ENCODE results near the gene PACRG.

The PACRG gene

GRCh38 chr6:163320402-163320801, 592.6 kb downstream of the PACRG start:
- Mint-ChIP-seq H3K9me3 (no peaks in the 10 kb centered on the region), H3K4me3 (no peak overlapping the region)

GRCh38 chr6:163320804-163321203, 593.0 kb downstream of the PACRG start:
- no peak overlapping the region for H3K4me3 Mint-ChIP-seq
- H3K4me1 Mint-ChIP-seq = no peaks in the 10 kb centered on the region

More at GRCh38 chr6:163320402-163320801, 592.6 kb downstream of the PACRG start:
- no peaks in the 10 kb centered on the region for H3K36me3 Mint-ChIP-seq
- peaks cover 11% of the 10 kb centered on the region for H3K27me3 Mint-ChIP-seq
- H3K27ac Mint-ChIP-seq = no peak overlapping the region
- ATAC-seq (ENCODE audit: low read depth) (no peak), DNase-seq (ENCODE audit: low spot score in 2 of 2) (no peak)
- no peaks in the 10 kb centered on the region for H3K4me1 Mint-ChIP-seq

GRCh38 chr6:163321717-163322116, 593.9 kb downstream of the PACRG start:
- no peak for DNase-seq (ENCODE audit: low spot score in 2 of 2)
- Mint-ChIP-seq H3K4me3 (no peak overlapping the region), H3K27me3 (peaks cover 9% of the 10 kb centered on the region), H3K9me3 (no peaks in the 10 kb centered on the region), H3K36me3 (no peaks in the 10 kb centered on the region), H3K4me1 (no peaks in the 10 kb centered on the region), H3K27ac (no peak overlapping the region)
- no peak for ATAC-seq (ENCODE audit: low read depth)

More at GRCh38 chr6:163320804-163321203, 593.0 kb downstream of the PACRG start:
- Mint-ChIP-seq H3K27ac (no peak overlapping the region), H3K27me3 (peaks cover 11% of the 10 kb centered on the region), H3K9me3 (no peaks in the 10 kb centered on the region), H3K36me3 (no peaks in the 10 kb centered on the region)
- ATAC-seq (ENCODE audit: low read depth) (no peak), DNase-seq (ENCODE audit: low spot score in 2 of 2) (no peak)

- H3K4me3 Mint-ChIP-seq = no peak overlapping the region
- no peaks in the 10 kb centered on the region for H3K36me3 Mint-ChIP-seq
- H3K4me1 Mint-ChIP-seq = no peaks in the 10 kb centered on the region
- ATAC-seq (ENCODE audit: low read depth) = no peak
- peaks cover 9% of the 10 kb centered on the region for H3K27me3 Mint-ChIP-seq
- H3K27ac Mint-ChIP-seq = no peak overlapping the region
- H3K9me3 Mint-ChIP-seq = peaks cover 1% of the 10 kb centered on the region
- no peak for DNase-seq (ENCODE audit: low spot score in 2 of 2)
These were observed 595.5 kb downstream of the PACRG start for GRCh38 chr6:163323274-163323673.

- H3K36me3 Mint-ChIP-seq = no peaks in the 10 kb centered on the region
- no peak overlapping the region for H3K4me3 Mint-ChIP-seq
- no peaks in the 10 kb centered on the region for H3K4me1 Mint-ChIP-seq
- no peak for ATAC-seq (ENCODE audit: low read depth)
- H3K27me3 Mint-ChIP-seq = peaks cover 9% of the 10 kb centered on the region
- peaks cover 1% of the 10 kb centered on the region for H3K9me3 Mint-ChIP-seq
- no peak for DNase-seq (ENCODE audit: low spot score in 2 of 2)
- no peak overlapping the region for H3K27ac Mint-ChIP-seq
These were observed 595.9 kb downstream of the PACRG start for GRCh38 chr6:163323705-163324104.

GRCh38 chr6:163324326-163324687, 596.5 kb downstream of the PACRG start:
- DNase-seq (ENCODE audit: low spot score in 2 of 2) (no peak), ATAC-seq (ENCODE audit: low read depth) (no peak)
- Mint-ChIP-seq H3K27me3 (peaks cover 9% of the 10 kb centered on the region), H3K27ac (no peak overlapping the region), H3K4me3 (no peak overlapping the region), H3K36me3 (no peaks in the 10 kb centered on the region), H3K9me3 (peaks cover 1% of the 10 kb centered on the region), H3K4me1 (no peaks in the 10 kb centered on the region)

- Mint-ChIP-seq H3K27me3 (peaks cover 9% of the 10 kb centered on the region), H3K9me3 (peaks cover 1% of the 10 kb centered on the region), H3K4me3 (no peak overlapping the region), H3K27ac (no peak overlapping the region), H3K36me3 (no peaks in the 10 kb centered on the region), H3K4me1 (no peaks in the 10 kb centered on the region)
- no peak for ATAC-seq (ENCODE audit: low read depth)
- DNase-seq (ENCODE audit: low spot score in 2 of 2) = no peak
These were observed 597.1 kb downstream of the PACRG start for GRCh38 chr6:163324688-163325389.

- no peak overlapping the region for H3K4me3 Mint-ChIP-seq
- DNase-seq (ENCODE audit: low spot score in 2 of 2) = no peak
- H3K27me3 Mint-ChIP-seq = peaks cover 9% of the 10 kb centered on the region
- no peaks in the 10 kb centered on the region for H3K4me1 Mint-ChIP-seq
- peaks cover 1% of the 10 kb centered on the region for H3K9me3 Mint-ChIP-seq
- ATAC-seq (ENCODE audit: low read depth) = no peak
- no peaks in the 10 kb centered on the region for H3K36me3 Mint-ChIP-seq
- no peak overlapping the region for H3K27ac Mint-ChIP-seq
These were observed 597.6 kb downstream of the PACRG start for GRCh38 chr6:163325390-163325784.

GRCh38 chr6:163327165-163327880, 599.5 kb downstream of the PACRG start:
- peaks cover 1% of the 10 kb centered on the region for H3K9me3 Mint-ChIP-seq
- no peak overlapping the region for H3K4me3 Mint-ChIP-seq
- DNase-seq (ENCODE audit: low spot score in 2 of 2) = no peak
- no peaks in the 10 kb centered on the region for H3K4me1 Mint-ChIP-seq
- no peak for ATAC-seq (ENCODE audit: low read depth)
- H3K27ac Mint-ChIP-seq = no peak overlapping the region
- no peaks in the 10 kb centered on the region for H3K36me3 Mint-ChIP-seq
- H3K27me3 Mint-ChIP-seq = peaks cover 7% of the 10 kb centered on the region

- peaks cover 11% of the 10 kb centered on the region for H3K27me3 Mint-ChIP-seq
- ATAC-seq (ENCODE audit: low read depth) (no peak), DNase-seq (ENCODE audit: low spot score in 2 of 2) (no peak)
- no peaks in the 10 kb centered on the region for H3K36me3 Mint-ChIP-seq
- no peaks in the 10 kb centered on the region for H3K4me1 Mint-ChIP-seq
- no peak overlapping the region for H3K27ac Mint-ChIP-seq
- H3K9me3 Mint-ChIP-seq = peaks cover 1% of the 10 kb centered on the region
- no peak overlapping the region for H3K4me3 Mint-ChIP-seq
These were observed 600.1 kb downstream of the PACRG start for GRCh38 chr6:163327921-163328320.

- peaks cover 12% of the 10 kb centered on the region for H3K27me3 Mint-ChIP-seq
- ATAC-seq (ENCODE audit: low read depth) = no peak
- no peaks in the 10 kb centered on the region for H3K4me1 Mint-ChIP-seq
- no peak overlapping the region for H3K27ac Mint-ChIP-seq
- H3K4me3 Mint-ChIP-seq = no peak overlapping the region
- DNase-seq (ENCODE audit: low spot score in 2 of 2) = no peak
- H3K36me3 Mint-ChIP-seq = no peaks in the 10 kb centered on the region
- peaks cover 1% of the 10 kb centered on the region for H3K9me3 Mint-ChIP-seq
These were observed 600.6 kb downstream of the PACRG start for GRCh38 chr6:163328411-163328810.

- ATAC-seq (ENCODE audit: low read depth) (no peak), DNase-seq (ENCODE audit: low spot score in 2 of 2) (no peak)
- H3K9me3 Mint-ChIP-seq = peaks cover 1% of the 10 kb centered on the region
- no peak overlapping the region for H3K27ac Mint-ChIP-seq
- no peaks in the 10 kb centered on the region for H3K36me3 Mint-ChIP-seq
- H3K4me3 Mint-ChIP-seq = no peak overlapping the region
- H3K4me1 Mint-ChIP-seq = no peaks in the 10 kb centered on the region
- H3K27me3 Mint-ChIP-seq = peaks cover 17% of the 10 kb centered on the region
These were observed 602.2 kb downstream of the PACRG start for GRCh38 chr6:163329991-163330390.

GRCh38 chr6:163331245-163331644, 603.5 kb downstream of the PACRG start:
- no peaks in the 10 kb centered on the region for H3K4me1 Mint-ChIP-seq
- ATAC-seq (ENCODE audit: low read depth) (no peak), DNase-seq (ENCODE audit: low spot score in 2 of 2) (no peak)
- no peak overlapping the region for H3K4me3 Mint-ChIP-seq
- no peaks in the 10 kb centered on the region for H3K36me3 Mint-ChIP-seq
- no peak overlapping the region for H3K27ac Mint-ChIP-seq
- peaks cover 17% of the 10 kb centered on the region for H3K27me3 Mint-ChIP-seq
- peaks cover 1% of the 10 kb centered on the region for H3K9me3 Mint-ChIP-seq

- Mint-ChIP-seq H3K4me1 (peaks cover 3% of the 10 kb centered on the region), H3K4me3 (no peak overlapping the region), H3K36me3 (no peaks in the 10 kb centered on the region), H3K9me3 (peaks cover 1% of the 10 kb centered on the region), H3K27me3 (peaks cover 24% of the 10 kb centered on the region), H3K27ac (no peak overlapping the region)
- no peak for ATAC-seq (ENCODE audit: low read depth)
- DNase-seq (ENCODE audit: low spot score in 2 of 2) = no peak
These were observed 604.8 kb downstream of the PACRG start for GRCh38 chr6:163332575-163332974.

GRCh38 chr6:163333038-163333437, 605.3 kb downstream of the PACRG start:
- DNase-seq (ENCODE audit: low spot score in 2 of 2) = no peak
- no peak overlapping the region for H3K4me3 Mint-ChIP-seq
- H3K36me3 Mint-ChIP-seq = no peaks in the 10 kb centered on the region
- no peak for ATAC-seq (ENCODE audit: low read depth)
- H3K27ac Mint-ChIP-seq = no peak overlapping the region
- H3K4me1 Mint-ChIP-seq = peaks cover 3% of the 10 kb centered on the region
- H3K27me3 Mint-ChIP-seq = peaks cover 25% of the 10 kb centered on the region
- no peaks in the 10 kb centered on the region for H3K9me3 Mint-ChIP-seq

Measured in memory B cell (primary cell).